Fibroblast of lung (primary cell): ENCODE results near the gene HSD3B1.

Source experiments
- CTCF ChIP-seq, 2 donors: IDR thresholded peaks in 1 of 2; conservative IDR thresholded peaks in 1 of 2; 1 replicate in 1 of 2; 2 replicates in 1 of 2; pipeline ENCODE4 v1.5.1; 2011 to 2012; ENCODE audit warnings: low read length in 2 of 2, control low read depth in 1 of 2, inconsistent platforms in 1 of 2, low read depth in 1 of 2, mild to moderate bottlenecking in 1 of 2
- EZH2 ChIP-seq: IDR thresholded peaks from 2 replicates; pipeline ENCODE4 v1.5.1; 2012; ENCODE audit warnings: low read length, control low read depth, mild to moderate bottlenecking; ENCODE audit errors: missing control alignments

- TF ChIP-seq CTCF (conservative IDR thresholded peaks at IDR 0.05 in 1 of 2, IDR thresholded peaks at IDR 0.05 in 1 of 2; ENCODE audit: low read depth in 1 of 2, low read length in 2 of 2) (no peak), EZH2 (no peak)
Observed at GRCh38 chr1:119516247-119516646, 9.2 kb downstream of the HSD3B1 start.
